DOHH2 (cell line): Measurements from ENCODE around the gene PCSK5.

Source experiments
- H3F3A ChIP-seq: fragments of 200-600 bp; sonication (generic), shearing (Covaris generic); 2 replicates; pipeline ENCODE4 v1.6.0; 2016; ENCODE audit warnings: antibody characterized with exemption, mild to moderate bottlenecking; ENCODE audit not compliant: control insufficient read depth, insufficient read depth
- H3K27ac ChIP-seq: fragments of 200-600 bp; sonication (generic); 2 replicates; pipeline ENCODE4 v1.5.1; 2014; ENCODE audit warnings: low read depth, mild to moderate bottlenecking, low read length, moderate library complexity
- H3K27me3 ChIP-seq: fragments of 200-600 bp; sonication (generic); 2 replicates; pipeline ENCODE4 v1.6.1; 2014; ENCODE audit warnings: mild to moderate bottlenecking, low read length, mixed read lengths; ENCODE audit not compliant: control insufficient read depth
- H3K36me3 ChIP-seq: fragments of 200-600 bp; sonication (generic); 2 replicates; pipeline ENCODE4 v1.6.1; 2014; ENCODE audit warnings: mild to moderate bottlenecking, low read length, moderate library complexity, mixed read lengths; ENCODE audit not compliant: control insufficient read depth
- H3K4me1 ChIP-seq: fragments of 200-600 bp; sonication (generic); 2 replicates; pipeline ENCODE4 v1.6.1; 2014; ENCODE audit warnings: mild to moderate bottlenecking, low read length, mixed read lengths; ENCODE audit not compliant: control insufficient read depth
- H3K4me2 ChIP-seq: fragments of 200-600 bp; sonication (generic); 2 replicates; pipeline ENCODE4 v1.6.0; 2014; ENCODE audit warnings: mild to moderate bottlenecking, low read length, moderate library complexity
- H3K4me3 ChIP-seq: fragments of 200-600 bp; sonication (generic); 2 replicates; pipeline ENCODE4 v1.5.1; 2014; ENCODE audit warnings: mild to moderate bottlenecking, low read length, mixed read lengths
- H3K79me2 ChIP-seq: fragments of 200-600 bp; sonication (generic); 2 replicates; pipeline ENCODE4 v1.6.1; 2014; ENCODE audit warnings: mild to moderate bottlenecking, low read length, mixed read lengths; ENCODE audit not compliant: control insufficient read depth
- H3K9me2 ChIP-seq: fragments of 200-600 bp; sonication (generic); replicated peaks from 2 replicates; pipeline ENCODE4 v1.6.1; 2014; ENCODE audit warnings: mild to moderate bottlenecking, low read length, mixed read lengths; ENCODE audit not compliant: control insufficient read depth
- H3K9me3 ChIP-seq: fragments of 200-600 bp; sonication (generic); 2 replicates; pipeline ENCODE4 v1.6.1; 2014; ENCODE audit warnings: antibody characterized with exemption, low read length, mixed read lengths; ENCODE audit not compliant: control insufficient read depth, insufficient read depth
- H4K20me1 ChIP-seq: fragments of 200-600 bp; sonication (generic); 2 replicates; pipeline ENCODE4 v1.6.0; 2014; ENCODE audit warnings: low read depth, mild to moderate bottlenecking, antibody characterized with exemption, low read length, moderate library complexity; ENCODE audit not compliant: control insufficient read depth, insufficient read depth
- CTCF ChIP-seq: fragments of 200-600 bp; sonication (generic); IDR thresholded peaks from one replicate; pipeline ENCODE4 v1.5.1; 2014; ENCODE audit warnings: antibody characterized with exemption, mild to moderate bottlenecking, low read depth, low read length; ENCODE audit not compliant: poor library complexity, severe bottlenecking
- EZH2phosphoT487 ChIP-seq: fragments of 200-600 bp; sonication (generic); IDR thresholded peaks from 2 replicates; pipeline ENCODE4 v1.6.1; 2017; ENCODE audit warnings: borderline replicate concordance, mild to moderate bottlenecking, antibody characterized with exemption, low read length, moderate library complexity, mixed read lengths

PCSK5 gene

DNA sequence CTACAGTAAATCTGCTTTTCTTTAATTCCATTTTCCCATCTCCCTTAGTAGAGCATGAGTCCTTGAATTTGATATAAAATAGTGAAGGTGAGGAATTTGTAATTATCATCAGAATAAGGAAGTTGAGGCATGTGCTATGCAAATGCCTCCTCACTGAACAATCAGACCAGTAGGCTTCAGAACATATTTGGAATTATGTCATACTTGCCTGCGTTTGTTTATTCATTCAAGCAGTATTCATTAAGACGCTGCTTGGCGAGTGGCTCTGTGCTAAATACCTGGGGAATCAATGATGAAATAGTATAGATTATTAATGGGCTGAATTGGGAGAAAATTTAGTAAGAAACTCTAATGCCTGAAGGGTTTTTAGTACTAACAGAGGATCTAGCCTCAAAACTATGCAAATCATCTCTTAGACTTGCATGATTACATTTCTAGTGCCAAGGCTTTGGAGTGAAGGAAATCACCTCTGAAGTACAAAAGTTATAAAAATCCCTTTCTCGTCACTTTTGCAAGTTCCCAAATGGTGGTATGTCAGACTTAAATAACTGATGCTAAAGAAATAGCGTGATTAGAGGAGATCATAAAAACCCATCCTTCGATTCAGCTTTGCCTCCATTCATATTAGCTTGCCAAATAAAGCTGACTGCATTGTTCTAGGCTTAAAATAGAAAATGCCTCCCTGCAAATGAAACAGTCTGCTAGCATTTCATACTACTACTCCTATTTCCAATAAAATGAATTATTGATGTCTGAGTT is 141.7 kb downstream of the PCSK5 start:
- no peak overlapping the region for H3K4me2 ChIP-seq
- no peaks in the 10 kb centered on the region for H3K27me3 ChIP-seq
- no peaks in the 10 kb centered on the region for H3K9me3 ChIP-seq
- H3K9me2 ChIP-seq: no peaks in the 10 kb centered on the region
- H3K27ac ChIP-seq: no peak overlapping the region
- no peak overlapping the region for H3K4me3 ChIP-seq
- no peaks in the 10 kb centered on the region for H3F3A ChIP-seq
- no peaks in the 10 kb centered on the region for H3K4me1 ChIP-seq
- H3K36me3 ChIP-seq: no peaks in the 10 kb centered on the region
- H3K79me2 ChIP-seq: no peaks in the 10 kb centered on the region
- TF ChIP-seq EZH2phosphoT487 (no peak), CTCF (no peak)
- no peaks in the 10 kb centered on the region for H4K20me1 ChIP-seq

GRCh38 chr9:76032797-76033373 is 142.4 kb downstream of the PCSK5 start:
- Histone ChIP-seq H3K27me3 (no peaks in the 10 kb centered on the region), H3K4me1 (0 out of 2 replicates have a peak, but pooled peaks cover 2% of the 10 kb centered on the region), H3F3A (no peaks in the 10 kb centered on the region), H3K27ac (no peak overlapping the region), H3K4me3 (no peak overlapping the region), H3K9me3 (no peaks in the 10 kb centered on the region), H3K79me2 (no peaks in the 10 kb centered on the region), H3K9me2 (no peaks in the 10 kb centered on the region), H3K4me2 (no peak overlapping the region), H3K36me3 (no peaks in the 10 kb centered on the region), H4K20me1 (no peaks in the 10 kb centered on the region)
- TF ChIP-seq CTCF (no peak), EZH2phosphoT487 (no peak)

DNA sequence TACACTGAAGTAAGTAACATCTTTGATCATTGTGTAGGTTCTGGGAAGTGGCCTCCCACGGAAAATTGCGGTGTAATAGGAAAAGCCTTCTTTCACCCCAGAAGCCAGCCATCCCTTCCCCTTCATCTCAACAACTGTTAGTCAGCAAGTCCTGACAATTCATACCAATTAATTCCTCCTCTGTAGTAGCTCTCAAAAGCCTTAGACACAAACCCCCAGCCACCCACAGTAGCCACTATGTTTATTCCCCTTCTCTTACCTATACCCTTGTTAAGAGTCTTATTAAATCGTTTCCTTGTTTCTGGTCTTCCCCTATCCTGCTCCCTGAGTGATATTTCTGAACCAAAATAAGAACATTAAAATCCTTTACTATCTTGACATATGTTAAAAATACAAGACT is 143.6 kb downstream of the PCSK5 start:
- Histone ChIP-seq H3K4me2 (no peak overlapping the region), H3K27ac (no peak overlapping the region), H3F3A (no peaks in the 10 kb centered on the region), H3K9me2 (no peaks in the 10 kb centered on the region), H3K36me3 (no peaks in the 10 kb centered on the region), H3K9me3 (no peaks in the 10 kb centered on the region), H4K20me1 (no peaks in the 10 kb centered on the region), H3K27me3 (no peaks in the 10 kb centered on the region), H3K4me1 (0 out of 2 replicates have a peak, but pooled peaks cover 3% of the 10 kb centered on the region), H3K4me3 (no peak overlapping the region), H3K79me2 (no peaks in the 10 kb centered on the region)
- TF ChIP-seq EZH2phosphoT487 (no peak), CTCF (no peak)
